WTC11 (cell line): ENCODE results near the gene SH3BP5. TPM values are rescaled to one million over a fixed set of nuclear protein-coding genes. Genes with fewer than 3 reads are reported as not detected.

Experiments used
- ATAC-seq: fragments of 200-7000 bp; cut with Tn5 transposase; 2 replicates; pipeline ENCODE4 v1.10.0; 2021; ENCODE audit warnings: mild to moderate bottlenecking, moderate library complexity
- CTCF ChIA-PET: fragments of 300-600 bp; sonication (Branson Sonifier 250); formaldehyde crosslinking; loops from one replicate; lab custom pipeline; 2021; ENCODE audit warnings: antibody characterized with exemption; lab: Charles Lee
- POLR2A ChIA-PET: fragments of 350-600 bp; sonication (Branson Sonifier 250); formaldehyde crosslinking; loops from one replicate; lab custom pipeline; 2021; ENCODE audit warnings: antibody characterized with exemption; lab: Charles Lee
- DNase-seq: peaks from one replicate; pipeline ENCODE4 v3.0.0; 2021; ENCODE audit warnings: low spot score
- H3K27ac Mint-ChIP-seq: 2 replicates; pipeline ENCODE4 v1.8.0; 2021; ENCODE audit warnings: mixed read lengths
- H3K27me3 Mint-ChIP-seq: 2 replicates; pipeline ENCODE4 v1.8.0; 2021; ENCODE audit warnings: low read depth, mild to moderate bottlenecking, moderate library complexity, mixed read lengths
- H3K36me3 Mint-ChIP-seq: 2 replicates; pipeline ENCODE4 v1.8.0; 2021; ENCODE audit warnings: mixed read lengths
- H3K4me1 Mint-ChIP-seq: 2 replicates; pipeline ENCODE4 v1.8.0; 2022; ENCODE audit warnings: mixed read lengths
- H3K4me3 Mint-ChIP-seq: 2 replicates; pipeline ENCODE4 v1.8.0; 2021; ENCODE audit warnings: mild to moderate bottlenecking, moderate library complexity, mixed read lengths
- H3K9me3 Mint-ChIP-seq: 2 replicates; pipeline ENCODE4 v1.8.0; 2021; ENCODE audit warnings: mixed read lengths
- AFF4 ChIP-seq: sonication (generic); formaldehyde crosslinking; IDR thresholded peaks from 2 replicates; pipeline ENCODE4 v1.8.1; 2023; ENCODE audit warnings: mild to moderate bottlenecking, missing genetic modification reagents, borderline replicate concordance
- CDX4 ChIP-seq: fragments of 250-450 bp; sonication (Bioruptor Pico); IDR thresholded peaks from 2 replicates; pipeline ENCODE4 v1.9.0; 2021; ENCODE audit warnings: moderate library complexity, mild to moderate bottlenecking, inconsistent platforms, borderline replicate concordance
- CREM ChIP-seq: sonication (generic); formaldehyde crosslinking; IDR thresholded peaks from 2 replicates; pipeline ENCODE4 v1.8.1; 2022; ENCODE audit warnings: mild to moderate bottlenecking, missing genetic modification reagents, moderate library complexity
- ELF4 ChIP-seq: sonication (generic); formaldehyde crosslinking; IDR thresholded peaks from 2 replicates; pipeline ENCODE4 v1.8.1; 2022; ENCODE audit warnings: low read depth, mild to moderate bottlenecking, moderate library complexity, missing genetic modification reagents
- ESRRA ChIP-seq: sonication (generic); formaldehyde crosslinking; IDR thresholded peaks from 2 replicates; pipeline ENCODE4 v1.8.1; 2022; ENCODE audit warnings: mild to moderate bottlenecking, missing genetic modification reagents, borderline replicate concordance
- ETV6 ChIP-seq: sonication (generic); formaldehyde crosslinking; IDR thresholded peaks from 2 replicates; pipeline ENCODE4 v1.8.1; 2022; ENCODE audit warnings: mild to moderate bottlenecking, missing genetic modification reagents
- FOXP1 ChIP-seq: sonication (generic); formaldehyde crosslinking; IDR thresholded peaks from 2 replicates; pipeline ENCODE4 v1.8.0; 2022; ENCODE audit warnings: missing genetic modification reagents, mild to moderate bottlenecking, moderate library complexity, borderline replicate concordance
- GRHL2 ChIP-seq: fragments of 250-450 bp; sonication (Bioruptor Pico); IDR thresholded peaks from 2 replicates; pipeline ENCODE4 v1.8.0; 2022; ENCODE audit warnings: mild to moderate bottlenecking, moderate library complexity; ENCODE audit not compliant: insufficient replicate concordance, severe bottlenecking
- GTF2I ChIP-seq: fragments of 250-450 bp; sonication (Bioruptor Pico); conservative IDR thresholded peaks from 2 replicates; pipeline ENCODE4 v1.4.0; 2021; ENCODE audit warnings: mild to moderate bottlenecking
- JUN ChIP-seq: sonication (generic); formaldehyde crosslinking; IDR thresholded peaks from 2 replicates; pipeline ENCODE4 v1.8.0; 2023; ENCODE audit warnings: mild to moderate bottlenecking, missing genetic modification reagents
- NFE2L1 ChIP-seq: sonication (generic); formaldehyde crosslinking; IDR thresholded peaks from 2 replicates; pipeline ENCODE4 v1.8.1; 2023; ENCODE audit warnings: missing genetic modification reagents
- NFYB ChIP-seq: sonication (generic); formaldehyde crosslinking; conservative IDR thresholded peaks from 2 replicates; pipeline ENCODE4 v1.8.0; 2022; ENCODE audit warnings: low read depth, missing genetic modification reagents
- OVOL2 ChIP-seq: fragments of 250-450 bp; sonication (Bioruptor Pico); IDR thresholded peaks from 2 replicates; pipeline ENCODE4 v1.9.0; 2021; ENCODE audit warnings: mild to moderate bottlenecking, borderline replicate concordance
- SMAD3 ChIP-seq: sonication (generic); formaldehyde crosslinking; IDR thresholded peaks from 2 replicates; pipeline ENCODE4 v1.8.0; 2022; ENCODE audit warnings: missing genetic modification reagents, mild to moderate bottlenecking, borderline replicate concordance
- SOX15 ChIP-seq: fragments of 250-450 bp; sonication (Bioruptor Pico); IDR thresholded peaks from 2 replicates; pipeline ENCODE4 v1.9.0; 2021; ENCODE audit warnings: mild to moderate bottlenecking
- STAT6 ChIP-seq: sonication (generic); formaldehyde crosslinking; conservative IDR thresholded peaks from 2 replicates; pipeline ENCODE4 v1.8.1; 2023; ENCODE audit warnings: mild to moderate bottlenecking, low read depth, missing genetic modification reagents, moderate library complexity
- TCF7 ChIP-seq: sonication (generic); formaldehyde crosslinking; IDR thresholded peaks from 2 replicates; pipeline ENCODE4 v1.8.0; 2022; ENCODE audit warnings: mild to moderate bottlenecking, low read depth, missing genetic modification reagents, moderate library complexity
- TEAD4 ChIP-seq: sonication (generic); formaldehyde crosslinking; IDR thresholded peaks from 2 replicates; pipeline ENCODE4 v1.8.0; 2022; ENCODE audit warnings: mild to moderate bottlenecking, missing genetic modification reagents
- USF1 ChIP-seq: sonication (generic); formaldehyde crosslinking; IDR thresholded peaks from 2 replicates; pipeline ENCODE4 v1.8.0; 2022; ENCODE audit warnings: mild to moderate bottlenecking, missing genetic modification reagents
- ZBTB21 ChIP-seq: sonication (generic); formaldehyde crosslinking; IDR thresholded peaks from 2 replicates; pipeline ENCODE4 v1.8.1; 2023; ENCODE audit warnings: mild to moderate bottlenecking, missing genetic modification reagents, borderline replicate concordance
- ZNF121 ChIP-seq: sonication (generic); formaldehyde crosslinking; IDR thresholded peaks from 2 replicates; pipeline ENCODE4 v1.8.0; 2023; ENCODE audit warnings: missing genetic modification reagents
- ZNF219 ChIP-seq: sonication (generic); formaldehyde crosslinking; IDR thresholded peaks from 2 replicates; pipeline ENCODE4 v1.8.0; 2023; ENCODE audit warnings: missing genetic modification reagents, mild to moderate bottlenecking, borderline replicate concordance
- ZNF423 ChIP-seq: fragments of 250-450 bp; sonication (Bioruptor Pico); IDR thresholded peaks from 2 replicates; pipeline ENCODE4 v2.1.2; 2022; ENCODE audit warnings: mild to moderate bottlenecking, moderate library complexity
- total RNA-seq: library from RNA; stranded (reverse); gene quantifications from 3 replicates; pipeline ENCODE4 v1.2.3, GENCODE V29; 2021
- TF ChIP-seq, protein P1 (sequence below): fragments of 250-450 bp; sonication (Bioruptor Pico); IDR thresholded peaks from 2 replicates; pipeline ENCODE4 v2.1.2; 2022; ENCODE audit warnings: mild to moderate bottlenecking, moderate library complexity
- TF ChIP-seq, protein P2 (sequence below): sonication (generic); formaldehyde crosslinking; IDR thresholded peaks from 2 replicates; pipeline ENCODE4 v1.8.1; 2022; ENCODE audit warnings: low read depth, missing genetic modification reagents, borderline replicate concordance

SH3BP5 gene
- total RNA-seq, 1 experiment from 2014 or later = 7.2 TPM

GRCh38 chr3:15331606-15332404, 581 bp downstream of the SH3BP5 start (continued):
- TF ChIP-seq ZNF219 (peak; percentile 67; the same call in 1 of the 2 replicates), FOXP1 (CRISPR knock-in tag) (0 out of 2 replicates have a peak, but pooled peaks have one; percentile 19), NFYB (CRISPR knock-in tag) (0 out of 2 replicates have a peak, but pooled peaks have one; percentile 7), NFE2L1 (CRISPR knock-in tag) (0 out of 2 replicates have a peak, but pooled peaks have one; percentile 31), JUN (CRISPR knock-in tag) (peak; percentile 28; the same call in 1 of the 2 replicates), GRHL2 (CRISPR knock-in tag) (no peak)

- 0 out of 2 replicates have a peak, but pooled peaks cover 4% of the 10 kb centered on the region for H3K9me3 Mint-ChIP-seq
- DNase-seq (no peak), ATAC-seq (no peak)
- CTCF ChIA-PET = interaction anchor here (2.0 to 6.2 kb wide), 3 partner anchors 21 to 74 kb away, joined by 4 to 76 read pairs (median 16); no protein-coding TSS in a partner anchor
- peaks cover 34% of the 10 kb centered on the region for H3K27me3 Mint-ChIP-seq
- TF ChIP-seq AFF4 (CRISPR knock-in tag) (no peak), ZNF423 (CRISPR knock-in tag) (no peak), OVOL2 (CRISPR knock-in tag) (no peak), JUN (CRISPR knock-in tag) (no peak), USF1 (CRISPR knock-in tag) (no peak), CDX4 (CRISPR knock-in tag) (no peak), SMAD3 (CRISPR knock-in tag) (no peak), CREM (no peak), ZNF121 (CRISPR knock-in tag) (no peak), TCF7 (CRISPR knock-in tag) (no peak), ELF4 (CRISPR knock-in tag) (no peak), GTF2I (CRISPR knock-in tag) (no peak), ETV6 (CRISPR knock-in tag) (no peak), ESRRA (CRISPR knock-in tag) (no peak), SOX15 (no peak), STAT6 (CRISPR knock-in tag) (no peak), ZBTB21 (CRISPR knock-in tag) (no peak), TEAD4 (CRISPR knock-in tag) (no peak)
- TF ChIP-seq, protein P1, sequence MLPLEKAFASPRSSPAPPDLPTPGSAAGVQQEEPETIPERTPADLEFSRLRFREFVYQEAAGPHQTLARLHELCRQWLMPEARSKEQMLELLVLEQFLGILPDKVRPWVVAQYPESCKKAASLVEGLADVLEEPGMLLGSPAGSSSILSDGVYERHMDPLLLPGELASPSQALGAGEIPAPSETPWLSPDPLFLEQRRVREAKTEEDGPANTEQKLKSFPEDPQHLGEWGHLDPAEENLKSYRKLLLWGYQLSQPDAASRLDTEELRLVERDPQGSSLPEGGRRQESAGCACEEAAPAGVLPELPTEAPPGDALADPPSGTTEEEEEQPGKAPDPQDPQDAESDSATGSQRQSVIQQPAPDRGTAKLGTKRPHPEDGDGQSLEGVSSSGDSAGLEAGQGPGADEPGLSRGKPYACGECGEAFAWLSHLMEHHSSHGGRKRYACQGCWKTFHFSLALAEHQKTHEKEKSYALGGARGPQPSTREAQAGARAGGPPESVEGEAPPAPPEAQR = no peak
- TF ChIP-seq, protein P2, sequence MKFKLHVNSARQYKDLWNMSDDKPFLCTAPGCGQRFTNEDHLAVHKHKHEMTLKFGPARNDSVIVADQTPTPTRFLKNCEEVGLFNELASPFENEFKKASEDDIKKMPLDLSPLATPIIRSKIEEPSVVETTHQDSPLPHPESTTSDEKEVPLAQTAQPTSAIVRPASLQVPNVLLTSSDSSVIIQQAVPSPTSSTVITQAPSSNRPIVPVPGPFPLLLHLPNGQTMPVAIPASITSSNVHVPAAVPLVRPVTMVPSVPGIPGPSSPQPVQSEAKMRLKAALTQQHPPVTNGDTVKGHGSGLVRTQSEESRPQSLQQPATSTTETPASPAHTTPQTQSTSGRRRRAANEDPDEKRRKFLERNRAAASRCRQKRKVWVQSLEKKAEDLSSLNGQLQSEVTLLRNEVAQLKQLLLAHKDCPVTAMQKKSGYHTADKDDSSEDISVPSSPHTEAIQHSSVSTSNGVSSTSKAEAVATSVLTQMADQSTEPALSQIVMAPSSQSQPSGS (CRISPR knock-in tag) = no peak
- no peak overlapping the region for H3K27ac Mint-ChIP-seq
- POLR2A ChIA-PET = no interaction called here
- peaks cover 33% of the 10 kb centered on the region for H3K4me1 Mint-ChIP-seq
- no peaks in the 10 kb centered on the region for H3K36me3 Mint-ChIP-seq
- peak overlapping the region; percentile 95 for H3K4me3 Mint-ChIP-seq
Observed at GRCh38 chr3:15331072-15331605, 1.2 kb downstream of the SH3BP5 start.
